ENCODE data around the gene MICAL3. TPM values are rescaled to one million over a fixed set of nuclear protein-coding genes. Genes with fewer than 3 reads are reported as not detected.

MICAL3 gene
- total and polyA plus RNA-seq, 7 donors: 9.6 to 94.2 (median 35.0) TPM

- Histone ChIP-seq H3K36me3 (no peaks in the 10 kb centered on the region), H3K9me3 (no peaks in the 10 kb centered on the region), H3K4me1 (peaks cover 0 to 58% (median 42%) of the 10 kb centered on the region in 4 donors), H3K27ac (peak overlapping the region in 1 of 4 donors; percentile 3), H3K4me3 (no peak overlapping the region), H3K27me3 (no peaks in the 10 kb centered on the region)
- no peak for DNase-seq
- TF ChIP-seq POLR2AphosphoS5 (IDR thresholded peaks at IDR 0.05) (no peak), EP300 (IDR thresholded peaks at IDR 0.05) (no peak), POLR2A (IDR thresholded peaks at IDR 0.05) (no peak), CTCF (IDR thresholded peaks at IDR 0.05) (no peak)
- WGBS, 2 donors: 62 to 68% methylated on average over 3 of the region's 3 CpGs
- intact Hi-C loops (cut with DNase I): no loop called here
Observed at GRCh38 chr22:17974087-17974486, 50.3 kb downstream of the MICAL3 start.

GRCh38 chr22:17973217-17973616 is 51.1 kb downstream of the MICAL3 start:
- Histone ChIP-seq H3K27ac (peak overlapping the region in 3 of 4 donors; percentile 44 to 61 (median 51)), H3K27me3 (no peaks in the 10 kb centered on the region), H3K4me3 (no peak overlapping the region), H3K9me3 (no peaks in the 10 kb centered on the region), H3K4me1 (peaks cover 0 to 61% (median 43%) of the 10 kb centered on the region in 4 donors), H3K36me3 (no peaks in the 10 kb centered on the region)
- TF ChIP-seq POLR2AphosphoS5 (IDR thresholded peaks at IDR 0.05) (no peak), CTCF (IDR thresholded peaks at IDR 0.05) (no peak), EP300 (IDR thresholded peaks at IDR 0.05) (no peak), POLR2A (IDR thresholded peaks at IDR 0.05) (no peak)
- intact Hi-C loops (cut with DNase I): no loop called here
- WGBS, 2 donors: 92% methylated on average over 6 of the region's 6 CpGs
- DNase-seq: no peak

GRCh38 chr22:17972385-17973191 is 51.8 kb downstream of the MICAL3 start:
- H3K27ac ChIP-seq: peak overlapping the region in 3 of 4 donors; percentile 44 to 61 (median 51)
- no peak for DNase-seq
- TF ChIP-seq POLR2AphosphoS5 (IDR thresholded peaks at IDR 0.05): peak in 2 of 4 donors; percentile 22 to 28
- no peak for TF ChIP-seq CTCF (IDR thresholded peaks at IDR 0.05)
- no peak overlapping the region for H3K4me3 ChIP-seq
- H3K4me1 ChIP-seq: peaks cover 0 to 61% (median 43%) of the 10 kb centered on the region in 4 donors
- intact Hi-C loops (cut with DNase I): no loop called here
- 84 to 88% methylated on average over 16 of the region's 16 CpGs for WGBS, 2 donors
- H3K9me3 ChIP-seq: no peaks in the 10 kb centered on the region
- H3K27me3 ChIP-seq: no peaks in the 10 kb centered on the region
- no peaks in the 10 kb centered on the region for H3K36me3 ChIP-seq

DNA sequence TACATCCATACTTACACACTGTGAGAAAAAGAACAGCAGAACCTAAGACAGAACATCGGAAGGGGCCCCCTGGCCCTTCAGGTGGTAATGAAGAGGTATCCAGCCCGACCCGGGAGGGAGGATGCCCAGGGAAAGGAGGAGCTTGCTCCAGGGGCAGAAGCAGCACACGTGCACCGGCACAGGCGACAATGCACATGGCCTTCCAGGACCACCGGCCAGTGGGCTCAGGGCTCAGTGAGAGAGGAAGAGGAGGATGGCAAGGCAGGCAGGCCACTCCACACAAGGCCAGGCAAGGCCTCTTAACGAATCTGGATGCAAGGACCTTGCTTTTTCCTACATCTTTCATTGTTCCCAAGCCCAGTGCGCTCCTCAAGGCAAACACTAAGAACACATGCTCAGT is 52.6 kb downstream of the MICAL3 start:
- no peak for TF ChIP-seq EP300 (IDR thresholded peaks at IDR 0.05)
- no peak for TF ChIP-seq POLR2A (IDR thresholded peaks at IDR 0.05)
- no peak for TF ChIP-seq CTCF (IDR thresholded peaks at IDR 0.05)
- H3K36me3 ChIP-seq: no peaks in the 10 kb centered on the region
- WGBS, 2 donors: 89% methylated on average over 9 of the region's 9 CpGs
- no peaks in the 10 kb centered on the region for H3K27me3 ChIP-seq
- DNase-seq: no peak
- intact Hi-C loops (cut with DNase I): no loop called here
- H3K4me3 ChIP-seq: no peak overlapping the region
- H3K27ac ChIP-seq: peak overlapping the region in 2 of 4 donors; percentile 51 to 61
- H3K4me1 ChIP-seq: peaks cover 0 to 63% (median 43%) of the 10 kb centered on the region in 4 donors
- H3K9me3 ChIP-seq: no peaks in the 10 kb centered on the region
